GM19468 (cell line): ENCODE measurements around the gene ALOX15.
"Not testable (repeated sequence)": the region's sequence is repeated elsewhere in the genome, so short reads cannot be mapped to it uniquely, and the experiment has no call there.

ENCODE experiments used
- ATAC-seq: cut with Tn5 transposase; IDR thresholded peaks from one replicate; pipeline ENCODE4 v1.9.1; 2021; ENCODE audit warnings: mild to moderate bottlenecking, moderate library complexity, moderate number of reproducible peaks; ENCODE audit not compliant: unreplicated experiment; ENCODE audit errors: extremely low read depth

Gene ALOX15

GRCh38 chr17:4595685-4596342 is 45.7 kb downstream of the ALOX15 start:
- ATAC-seq: not testable (repeated sequence)

- no peak for ATAC-seq
These were observed 46.4 kb downstream of the ALOX15 start for GRCh38 chr17:4594931-4595684.

- no peak for ATAC-seq
These were observed 47.1 kb downstream of the ALOX15 start for GRCh38 chr17:4594406-4594805.

- no peak for ATAC-seq
These were observed 48.5 kb downstream of the ALOX15 start for GRCh38 chr17:4593021-4593421.

GRCh38 chr17:4592240-4593005 is 49.1 kb downstream of the ALOX15 start:
- ATAC-seq: no peak

GRCh38 chr17:4591529-4591928 is 49.9 kb downstream of the ALOX15 start:
- no peak for ATAC-seq

GRCh38 chr17:4590981-4591453 is 50.5 kb downstream of the ALOX15 start:
- ATAC-seq: no peak

- not testable (repeated sequence) for ATAC-seq
These were observed 51.4 kb downstream of the ALOX15 start for GRCh38 chr17:4590042-4590441.

GRCh38 chr17:4588898-4589625 is 52.4 kb downstream of the ALOX15 start:
- ATAC-seq: no peak

GRCh38 chr17:4588391-4588790 is 53.1 kb downstream of the ALOX15 start:
- no peak for ATAC-seq

GRCh38 chr17:4587803-4588202 is 53.7 kb downstream of the ALOX15 start:
- ATAC-seq: no peak

- ATAC-seq: no peak
These were observed 54.3 kb downstream of the ALOX15 start for GRCh38 chr17:4587195-4587594.

GRCh38 chr17:4586043-4586442 is 55.4 kb downstream of the ALOX15 start:
- no peak for ATAC-seq

GRCh38 chr17:4585638-4585994 is 55.9 kb downstream of the ALOX15 start:
- ATAC-seq: no peak

GRCh38 chr17:4584917-4585637 is 56.4 kb downstream of the ALOX15 start:
- no peak for ATAC-seq

GRCh38 chr17:4584101-4584916 is 57.2 kb downstream of the ALOX15 start, which contains the start of gene SMTNL2:
TSS of gene SMTNL2 (plus strand) at chr17:4584529. CDS start at chr17:4584606, 77 bp downstream.
- ATAC-seq: no peak

- ATAC-seq: no peak
These were observed 57.7 kb downstream of the ALOX15 start for GRCh38 chr17:4583782-4584100.

GRCh38 chr17:4583206-4583605 is 58.3 kb downstream of the ALOX15 start:
- ATAC-seq: no peak

GRCh38 chr17:4582691-4583090 is 58.8 kb downstream of the ALOX15 start:
- no peak for ATAC-seq
